ENCODE results near the gene CAPNS1.

DNA sequence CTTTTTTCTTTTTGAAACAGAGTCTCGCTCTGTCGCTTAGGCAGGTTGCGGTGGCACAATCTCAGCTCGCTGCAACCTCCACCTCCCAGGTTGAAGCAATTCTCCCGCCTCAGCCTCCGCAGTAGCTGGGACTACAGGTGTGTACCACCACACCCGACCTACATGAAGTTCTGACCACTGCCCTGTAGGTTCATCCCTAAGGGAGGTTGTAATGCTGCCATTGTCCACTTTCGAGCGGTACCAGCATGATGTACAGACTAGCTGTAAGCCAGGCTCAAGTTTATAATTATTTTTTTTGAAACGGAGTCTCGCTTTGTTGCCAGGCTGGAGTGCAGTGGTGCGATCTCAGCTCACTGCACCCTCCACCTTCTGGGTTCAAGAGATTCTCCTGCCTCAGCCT lies 23.9 kb downstream of the CAPNS1 start:
- TF ChIP-seq, protein P1, sequence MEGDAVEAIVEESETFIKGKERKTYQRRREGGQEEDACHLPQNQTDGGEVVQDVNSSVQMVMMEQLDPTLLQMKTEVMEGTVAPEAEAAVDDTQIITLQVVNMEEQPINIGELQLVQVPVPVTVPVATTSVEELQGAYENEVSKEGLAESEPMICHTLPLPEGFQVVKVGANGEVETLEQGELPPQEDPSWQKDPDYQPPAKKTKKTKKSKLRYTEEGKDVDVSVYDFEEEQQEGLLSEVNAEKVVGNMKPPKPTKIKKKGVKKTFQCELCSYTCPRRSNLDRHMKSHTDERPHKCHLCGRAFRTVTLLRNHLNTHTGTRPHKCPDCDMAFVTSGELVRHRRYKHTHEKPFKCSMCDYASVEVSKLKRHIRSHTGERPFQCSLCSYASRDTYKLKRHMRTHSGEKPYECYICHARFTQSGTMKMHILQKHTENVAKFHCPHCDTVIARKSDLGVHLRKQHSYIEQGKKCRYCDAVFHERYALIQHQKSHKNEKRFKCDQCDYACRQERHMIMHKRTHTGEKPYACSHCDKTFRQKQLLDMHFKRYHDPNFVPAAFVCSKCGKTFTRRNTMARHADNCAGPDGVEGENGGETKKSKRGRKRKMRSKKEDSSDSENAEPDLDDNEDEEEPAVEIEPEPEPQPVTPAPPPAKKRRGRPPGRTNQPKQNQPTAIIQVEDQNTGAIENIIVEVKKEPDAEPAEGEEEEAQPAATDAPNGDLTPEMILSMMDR (IDR thresholded peaks at IDR 0.05; ENCODE audit: low read length) = no peak
- no peak for TF ChIP-seq EZH2 (optimal IDR thresholded peaks at IDR 0.05; ENCODE audit: low read depth, low read length)
- no peak for TF ChIP-seq EZH2phosphoT487 (IDR thresholded peaks at IDR 0.05; ENCODE audit: low read length)
